Choroid plexus epithelial cell (primary cell): ENCODE results near the gene ATP2B1.

Source experiments
- DNase-seq: peaks from one replicate; pipeline ENCODE4 v3.0.0-alpha.2; 2010; ENCODE audit warnings: low read depth
- H3K4me3 ChIP-seq: 2 replicates; pipeline ENCODE4 v1.5.1; 2011; ENCODE audit warnings: low read depth, mild to moderate bottlenecking, control low read depth, low read length, moderate library complexity
- TF ChIP-seq, protein P1 (sequence below): conservative IDR thresholded peaks from 2 replicates; pipeline ENCODE4 v1.5.1; 2011; ENCODE audit warnings: low read depth, mild to moderate bottlenecking, control low read depth, inconsistent platforms, low read length, moderate library complexity

Gene ATP2B1

DNA sequence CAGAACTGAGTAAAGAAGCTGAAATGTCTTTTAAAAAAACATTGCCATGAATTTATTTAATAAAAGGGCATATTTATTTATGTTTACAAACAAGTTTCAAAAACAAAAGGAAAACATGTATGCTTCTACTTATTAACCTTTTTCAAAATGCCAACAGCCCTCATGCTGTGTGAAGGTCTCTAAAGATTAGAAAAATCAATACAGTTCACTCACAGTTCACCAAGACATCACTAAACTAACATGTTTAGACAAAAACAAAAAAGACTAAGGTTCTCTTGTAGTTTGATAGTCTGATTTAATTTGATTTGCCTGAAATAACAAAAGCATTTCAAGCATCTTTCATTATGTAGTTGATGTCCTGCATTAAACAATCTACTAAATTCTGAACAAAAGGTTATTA is 118.9 kb downstream of the ATP2B1 start:
- no peak overlapping the region for H3K4me3 ChIP-seq

DNA sequence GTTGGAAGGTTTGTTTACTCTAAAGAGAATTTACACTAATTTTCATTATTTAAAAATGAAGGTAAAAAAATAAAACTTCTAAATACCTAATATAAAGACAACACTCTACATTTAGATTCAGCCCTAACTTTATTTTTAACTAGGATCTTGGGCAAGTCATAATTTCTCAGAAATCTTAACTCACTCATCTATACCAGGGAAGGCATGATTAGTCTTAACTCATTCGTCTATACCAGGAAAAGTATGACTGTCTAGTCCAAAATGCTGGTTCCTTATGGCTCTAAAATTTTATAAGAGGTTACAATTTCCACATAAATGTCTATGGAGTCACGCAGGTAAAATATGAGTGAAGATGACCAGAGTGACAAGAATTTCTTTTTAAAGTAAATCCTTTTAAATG is 130.1 kb downstream of the ATP2B1 start:
- TF ChIP-seq, protein P1, sequence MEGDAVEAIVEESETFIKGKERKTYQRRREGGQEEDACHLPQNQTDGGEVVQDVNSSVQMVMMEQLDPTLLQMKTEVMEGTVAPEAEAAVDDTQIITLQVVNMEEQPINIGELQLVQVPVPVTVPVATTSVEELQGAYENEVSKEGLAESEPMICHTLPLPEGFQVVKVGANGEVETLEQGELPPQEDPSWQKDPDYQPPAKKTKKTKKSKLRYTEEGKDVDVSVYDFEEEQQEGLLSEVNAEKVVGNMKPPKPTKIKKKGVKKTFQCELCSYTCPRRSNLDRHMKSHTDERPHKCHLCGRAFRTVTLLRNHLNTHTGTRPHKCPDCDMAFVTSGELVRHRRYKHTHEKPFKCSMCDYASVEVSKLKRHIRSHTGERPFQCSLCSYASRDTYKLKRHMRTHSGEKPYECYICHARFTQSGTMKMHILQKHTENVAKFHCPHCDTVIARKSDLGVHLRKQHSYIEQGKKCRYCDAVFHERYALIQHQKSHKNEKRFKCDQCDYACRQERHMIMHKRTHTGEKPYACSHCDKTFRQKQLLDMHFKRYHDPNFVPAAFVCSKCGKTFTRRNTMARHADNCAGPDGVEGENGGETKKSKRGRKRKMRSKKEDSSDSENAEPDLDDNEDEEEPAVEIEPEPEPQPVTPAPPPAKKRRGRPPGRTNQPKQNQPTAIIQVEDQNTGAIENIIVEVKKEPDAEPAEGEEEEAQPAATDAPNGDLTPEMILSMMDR = no peak

More for the DNA sequence above, 118.9 kb downstream of the ATP2B1 start:
- TF ChIP-seq, protein P1 = no peak
- DNase-seq = no peak

DNA sequence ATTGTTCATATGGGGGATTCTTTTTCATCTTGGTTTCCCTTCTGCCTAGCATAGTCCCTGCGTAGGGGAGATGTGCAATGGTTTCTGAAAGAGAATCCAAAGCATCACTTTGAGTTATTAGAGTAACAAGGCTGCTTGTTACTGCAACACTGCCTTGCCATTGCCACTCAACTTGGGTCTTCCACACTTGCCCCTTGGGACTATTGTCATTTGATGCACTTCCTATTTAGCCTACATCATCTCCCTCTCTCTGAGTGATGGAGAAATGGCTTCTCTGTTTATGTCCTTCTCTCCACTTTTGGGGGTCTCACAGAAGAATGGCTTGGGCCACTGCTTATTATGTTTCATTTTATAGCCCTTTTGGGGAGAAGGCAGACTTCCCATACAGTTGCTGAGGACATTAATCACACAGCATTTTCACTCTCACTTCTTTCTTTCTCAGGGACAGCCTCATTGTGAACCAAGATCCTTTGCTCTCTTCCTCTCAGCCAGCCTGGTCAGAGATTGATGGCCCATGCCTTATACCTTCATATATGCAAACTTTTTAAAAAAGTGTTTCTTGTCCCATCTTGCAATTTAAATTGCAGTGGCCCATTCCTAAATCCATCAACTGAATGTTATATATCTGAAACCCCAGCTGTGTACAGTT is 131.9 kb downstream of the ATP2B1 start:
- DNase-seq = no peak
- TF ChIP-seq, protein P1 = no peak
- H3K4me3 ChIP-seq = no peak overlapping the region

More for the DNA sequence above, 130.1 kb downstream of the ATP2B1 start:
- no peak for DNase-seq
- H3K4me3 ChIP-seq = no peak overlapping the region

DNA sequence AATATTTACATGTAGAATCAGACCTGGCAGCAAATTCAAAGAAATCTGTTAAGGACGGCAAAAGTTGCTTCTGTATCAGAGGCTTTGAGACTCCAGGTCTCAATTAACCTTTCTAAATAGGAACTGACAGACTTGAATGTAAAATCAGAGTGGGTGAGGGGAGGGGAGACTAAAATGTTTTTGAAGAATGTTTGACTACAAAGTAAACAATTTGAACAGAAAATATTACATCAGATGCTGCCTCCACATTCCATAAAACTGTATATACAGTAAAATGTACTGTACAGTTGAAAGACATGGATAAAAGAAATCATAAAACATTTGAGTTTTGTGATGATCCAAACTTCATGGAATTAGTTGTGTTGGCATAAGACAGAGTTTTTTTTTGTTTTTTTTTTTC is 133.3 kb downstream of the ATP2B1 start:
- DNase-seq = no peak
- H3K4me3 ChIP-seq = no peak overlapping the region
- TF ChIP-seq, protein P1 = no peak

DNA sequence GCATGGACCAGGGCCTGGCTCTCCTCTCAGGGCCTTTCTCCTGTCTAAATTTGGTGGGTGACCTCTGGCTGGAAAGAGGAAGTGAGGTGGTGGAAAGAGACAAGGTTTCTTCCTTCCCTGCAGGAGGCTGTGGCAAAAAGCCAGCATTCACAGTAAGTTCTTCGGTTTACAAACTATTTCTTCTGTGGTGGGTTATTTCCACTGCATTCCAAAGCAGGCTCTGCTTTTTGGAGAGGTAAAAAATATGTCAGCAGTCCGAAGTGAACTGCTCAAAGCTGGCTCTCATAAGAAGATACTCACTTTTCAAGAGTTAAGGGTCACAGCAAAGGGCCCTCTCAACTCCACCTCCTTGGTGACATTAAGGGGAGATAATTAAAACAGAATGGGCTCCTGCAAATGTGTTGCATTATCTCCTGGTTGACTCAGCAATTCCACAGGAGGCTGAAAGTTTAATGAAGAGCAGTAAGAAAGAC is 133.9 kb downstream of the ATP2B1 start:
- H3K4me3 ChIP-seq = no peak overlapping the region
- peak; percentile 97 for DNase-seq
- TF ChIP-seq, protein P1 = no peak

DNA sequence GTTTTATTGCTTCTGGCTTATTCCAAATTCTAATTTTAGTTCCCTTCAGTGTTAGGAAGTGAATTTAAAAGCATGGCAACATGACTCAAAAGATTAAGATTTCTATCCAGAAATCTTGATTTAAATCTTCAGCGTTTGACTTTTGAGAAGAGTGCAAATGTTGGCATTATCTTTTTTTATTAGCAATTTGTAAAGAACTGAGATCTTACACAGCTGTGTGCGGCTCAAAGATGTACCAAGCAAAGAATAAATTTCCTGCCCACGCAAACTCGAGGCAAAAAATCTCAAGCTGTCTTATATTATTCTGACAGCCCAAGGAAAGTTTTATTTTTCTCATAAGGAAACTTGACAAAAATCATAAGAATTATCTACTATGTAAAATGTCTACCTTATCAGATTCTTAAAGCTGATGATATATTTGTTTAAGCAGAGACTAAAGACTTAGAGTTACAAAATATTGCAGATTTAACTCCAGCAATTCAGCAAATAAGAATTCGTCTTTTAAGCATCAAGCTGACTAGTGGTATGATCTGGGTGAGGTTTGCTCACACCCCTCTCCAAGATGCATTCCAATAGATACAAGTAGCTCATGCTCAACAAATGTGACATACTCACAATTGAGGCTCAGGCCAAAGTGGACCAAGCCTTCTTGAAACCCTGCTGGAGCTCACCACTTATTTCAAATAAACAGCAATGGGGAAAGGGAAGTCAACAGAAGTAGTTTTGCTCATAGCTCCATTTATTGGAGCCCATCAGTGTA is 135.4 kb downstream of the ATP2B1 start:
- TF ChIP-seq, protein P1 = no peak
- no peak overlapping the region for H3K4me3 ChIP-seq
- DNase-seq = no peak
